Measurements from ENCODE around the gene FBXO46.

Gene FBXO46

DNA sequence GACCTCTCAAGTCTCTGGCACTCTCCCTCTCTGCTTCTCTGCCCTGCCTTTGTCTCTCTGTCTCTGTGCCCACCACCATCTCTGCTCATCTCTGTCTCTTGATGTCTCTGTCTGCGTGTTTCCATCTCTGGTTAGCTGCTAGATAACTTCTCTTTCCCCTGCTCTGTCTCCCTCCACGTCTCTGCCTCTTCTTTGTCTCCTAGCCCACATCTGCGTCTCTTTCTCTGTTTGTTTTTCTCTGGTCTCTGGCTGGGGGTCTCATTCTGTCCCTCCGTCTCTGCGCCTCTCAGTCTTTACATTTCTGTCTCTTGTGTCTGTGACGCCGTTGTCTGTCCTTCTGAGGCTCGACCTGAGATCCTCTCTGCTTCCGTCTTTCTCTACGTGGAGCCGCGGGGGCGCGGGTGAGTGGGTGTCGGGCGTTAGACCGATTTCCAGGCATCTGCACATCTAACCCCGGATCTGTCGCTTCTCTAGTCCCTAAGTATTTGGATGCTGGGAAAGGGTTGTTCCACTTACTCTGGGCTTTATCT, 62.3 kb downstream of the FBXO46 start (continued):
- TF ChIP-seq ZNF221 (tag by site-specific recombination; IDR thresholded peaks at IDR 0.05; ENCODE audit: borderline replicate concordance) (no peak), OSR2 (tag by site-specific recombination; IDR thresholded peaks at IDR 0.05) (no peak), BCL11A (tag by site-specific recombination; IDR thresholded peaks at IDR 0.05; ENCODE audit: low read depth) (no peak; the same call in 1 of the 2 replicates), ZNF16 (tag by site-specific recombination; IDR thresholded peaks at IDR 0.05; ENCODE audit: low read depth) (no peak), ZNF211 (tag by site-specific recombination; IDR thresholded peaks at IDR 0.05; ENCODE audit: low read depth) (no peak), ZNF529 (tag by site-specific recombination; IDR thresholded peaks at IDR 0.05; ENCODE audit: insufficient replicate concordance) (no peak), ZNF600 (tag by site-specific recombination; IDR thresholded peaks at IDR 0.05) (no peak), TRIM28 (IDR thresholded peaks at IDR 0.05; ENCODE audit: borderline replicate concordance, low read length) (no peak), ZNF366 (tag by site-specific recombination; conservative IDR thresholded peaks at IDR 0.05) (peak; percentile 88), ZEB2 (tag by site-specific recombination; IDR thresholded peaks at IDR 0.05) (no peak), ZNF23 (tag by site-specific recombination; IDR thresholded peaks at IDR 0.05; ENCODE audit: borderline replicate concordance) (no peak), ZNF223 (tag by site-specific recombination; IDR thresholded peaks at IDR 0.05) (no peak), ZFP3 (tag by site-specific recombination; IDR thresholded peaks at IDR 0.05; ENCODE audit: low read depth) (no peak), ZNF571 (tag by site-specific recombination; IDR thresholded peaks at IDR 0.05) (no peak), ZNF777 (tag by site-specific recombination; IDR thresholded peaks at IDR 0.05; ENCODE audit: borderline replicate concordance) (peak; percentile 77; the same call in 1 of the 2 replicates), ZNF623 (tag by site-specific recombination; IDR thresholded peaks at IDR 0.05) (no peak), HOXA7 (CRISPR knock-in tag; IDR thresholded peaks at IDR 0.05; ENCODE audit: borderline replicate concordance) (no peak), ZFP41 (tag by site-specific recombination; IDR thresholded peaks at IDR 0.05; ENCODE audit: borderline replicate concordance) (no peak)
- TF ChIP-seq, protein P1, sequence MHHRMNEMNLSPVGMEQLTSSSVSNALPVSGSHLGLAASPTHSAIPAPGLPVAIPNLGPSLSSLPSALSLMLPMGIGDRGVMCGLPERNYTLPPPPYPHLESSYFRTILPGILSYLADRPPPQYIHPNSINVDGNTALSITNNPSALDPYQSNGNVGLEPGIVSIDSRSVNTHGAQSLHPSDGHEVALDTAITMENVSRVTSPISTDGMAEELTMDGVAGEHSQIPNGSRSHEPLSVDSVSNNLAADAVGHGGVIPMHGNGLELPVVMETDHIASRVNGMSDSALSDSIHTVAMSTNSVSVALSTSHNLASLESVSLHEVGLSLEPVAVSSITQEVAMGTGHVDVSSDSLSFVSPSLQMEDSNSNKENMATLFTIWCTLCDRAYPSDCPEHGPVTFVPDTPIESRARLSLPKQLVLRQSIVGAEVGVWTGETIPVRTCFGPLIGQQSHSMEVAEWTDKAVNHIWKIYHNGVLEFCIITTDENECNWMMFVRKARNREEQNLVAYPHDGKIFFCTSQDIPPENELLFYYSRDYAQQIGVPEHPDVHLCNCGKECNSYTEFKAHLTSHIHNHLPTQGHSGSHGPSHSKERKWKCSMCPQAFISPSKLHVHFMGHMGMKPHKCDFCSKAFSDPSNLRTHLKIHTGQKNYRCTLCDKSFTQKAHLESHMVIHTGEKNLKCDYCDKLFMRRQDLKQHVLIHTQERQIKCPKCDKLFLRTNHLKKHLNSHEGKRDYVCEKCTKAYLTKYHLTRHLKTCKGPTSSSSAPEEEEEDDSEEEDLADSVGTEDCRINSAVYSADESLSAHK (tag by site-specific recombination; IDR thresholded peaks at IDR 0.05): no peak
- TF ChIP-seq, protein P2, sequence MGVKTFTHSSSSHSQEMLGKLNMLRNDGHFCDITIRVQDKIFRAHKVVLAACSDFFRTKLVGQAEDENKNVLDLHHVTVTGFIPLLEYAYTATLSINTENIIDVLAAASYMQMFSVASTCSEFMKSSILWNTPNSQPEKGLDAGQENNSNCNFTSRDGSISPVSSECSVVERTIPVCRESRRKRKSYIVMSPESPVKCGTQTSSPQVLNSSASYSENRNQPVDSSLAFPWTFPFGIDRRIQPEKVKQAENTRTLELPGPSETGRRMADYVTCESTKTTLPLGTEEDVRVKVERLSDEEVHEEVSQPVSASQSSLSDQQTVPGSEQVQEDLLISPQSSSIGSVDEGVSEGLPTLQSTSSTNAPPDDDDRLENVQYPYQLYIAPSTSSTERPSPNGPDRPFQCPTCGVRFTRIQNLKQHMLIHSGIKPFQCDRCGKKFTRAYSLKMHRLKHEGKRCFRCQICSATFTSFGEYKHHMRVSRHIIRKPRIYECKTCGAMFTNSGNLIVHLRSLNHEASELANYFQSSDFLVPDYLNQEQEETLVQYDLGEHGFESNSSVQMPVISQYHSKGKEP (tag by site-specific recombination; IDR thresholded peaks at IDR 0.05): no peak
- TF ChIP-seq, protein P3, sequence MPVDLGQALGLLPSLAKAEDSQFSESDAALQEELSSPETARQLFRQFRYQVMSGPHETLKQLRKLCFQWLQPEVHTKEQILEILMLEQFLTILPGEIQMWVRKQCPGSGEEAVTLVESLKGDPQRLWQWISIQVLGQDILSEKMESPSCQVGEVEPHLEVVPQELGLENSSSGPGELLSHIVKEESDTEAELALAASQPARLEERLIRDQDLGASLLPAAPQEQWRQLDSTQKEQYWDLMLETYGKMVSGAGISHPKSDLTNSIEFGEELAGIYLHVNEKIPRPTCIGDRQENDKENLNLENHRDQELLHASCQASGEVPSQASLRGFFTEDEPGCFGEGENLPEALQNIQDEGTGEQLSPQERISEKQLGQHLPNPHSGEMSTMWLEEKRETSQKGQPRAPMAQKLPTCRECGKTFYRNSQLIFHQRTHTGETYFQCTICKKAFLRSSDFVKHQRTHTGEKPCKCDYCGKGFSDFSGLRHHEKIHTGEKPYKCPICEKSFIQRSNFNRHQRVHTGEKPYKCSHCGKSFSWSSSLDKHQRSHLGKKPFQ (tag by site-specific recombination; IDR thresholded peaks at IDR 0.05): no peak
- TF ChIP-seq, protein P4, sequence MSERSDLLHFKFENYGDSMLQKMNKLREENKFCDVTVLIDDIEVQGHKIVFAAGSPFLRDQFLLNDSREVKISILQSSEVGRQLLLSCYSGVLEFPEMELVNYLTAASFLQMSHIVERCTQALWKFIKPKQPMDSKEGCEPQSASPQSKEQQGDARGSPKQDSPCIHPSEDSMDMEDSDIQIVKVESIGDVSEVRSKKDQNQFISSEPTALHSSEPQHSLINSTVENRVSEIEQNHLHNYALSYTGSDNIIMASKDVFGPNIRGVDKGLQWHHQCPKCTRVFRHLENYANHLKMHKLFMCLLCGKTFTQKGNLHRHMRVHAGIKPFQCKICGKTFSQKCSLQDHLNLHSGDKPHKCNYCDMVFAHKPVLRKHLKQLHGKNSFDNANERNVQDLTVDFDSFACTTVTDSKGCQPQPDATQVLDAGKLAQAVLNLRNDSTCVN (tag by site-specific recombination; optimal IDR thresholded peaks at IDR 0.05): no peak
- TF ChIP-seq, protein P5, sequence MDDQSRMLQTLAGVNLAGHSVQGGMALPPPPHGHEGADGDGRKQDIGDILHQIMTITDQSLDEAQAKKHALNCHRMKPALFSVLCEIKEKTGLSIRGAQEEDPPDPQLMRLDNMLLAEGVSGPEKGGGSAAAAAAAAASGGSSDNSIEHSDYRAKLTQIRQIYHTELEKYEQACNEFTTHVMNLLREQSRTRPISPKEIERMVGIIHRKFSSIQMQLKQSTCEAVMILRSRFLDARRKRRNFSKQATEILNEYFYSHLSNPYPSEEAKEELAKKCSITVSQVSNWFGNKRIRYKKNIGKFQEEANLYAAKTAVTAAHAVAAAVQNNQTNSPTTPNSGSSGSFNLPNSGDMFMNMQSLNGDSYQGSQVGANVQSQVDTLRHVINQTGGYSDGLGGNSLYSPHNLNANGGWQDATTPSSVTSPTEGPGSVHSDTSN (CRISPR knock-in tag; IDR thresholded peaks at IDR 0.05): no peak
- TF ChIP-seq, protein P6, sequence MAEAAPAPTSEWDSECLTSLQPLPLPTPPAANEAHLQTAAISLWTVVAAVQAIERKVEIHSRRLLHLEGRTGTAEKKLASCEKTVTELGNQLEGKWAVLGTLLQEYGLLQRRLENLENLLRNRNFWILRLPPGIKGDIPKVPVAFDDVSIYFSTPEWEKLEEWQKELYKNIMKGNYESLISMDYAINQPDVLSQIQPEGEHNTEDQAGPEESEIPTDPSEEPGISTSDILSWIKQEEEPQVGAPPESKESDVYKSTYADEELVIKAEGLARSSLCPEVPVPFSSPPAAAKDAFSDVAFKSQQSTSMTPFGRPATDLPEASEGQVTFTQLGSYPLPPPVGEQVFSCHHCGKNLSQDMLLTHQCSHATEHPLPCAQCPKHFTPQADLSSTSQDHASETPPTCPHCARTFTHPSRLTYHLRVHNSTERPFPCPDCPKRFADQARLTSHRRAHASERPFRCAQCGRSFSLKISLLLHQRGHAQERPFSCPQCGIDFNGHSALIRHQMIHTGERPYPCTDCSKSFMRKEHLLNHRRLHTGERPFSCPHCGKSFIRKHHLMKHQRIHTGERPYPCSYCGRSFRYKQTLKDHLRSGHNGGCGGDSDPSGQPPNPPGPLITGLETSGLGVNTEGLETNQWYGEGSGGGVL (tag by site-specific recombination; IDR thresholded peaks at IDR 0.05): no peak; the same call in 1 of the 2 replicates
- TF ChIP-seq, protein P7, sequence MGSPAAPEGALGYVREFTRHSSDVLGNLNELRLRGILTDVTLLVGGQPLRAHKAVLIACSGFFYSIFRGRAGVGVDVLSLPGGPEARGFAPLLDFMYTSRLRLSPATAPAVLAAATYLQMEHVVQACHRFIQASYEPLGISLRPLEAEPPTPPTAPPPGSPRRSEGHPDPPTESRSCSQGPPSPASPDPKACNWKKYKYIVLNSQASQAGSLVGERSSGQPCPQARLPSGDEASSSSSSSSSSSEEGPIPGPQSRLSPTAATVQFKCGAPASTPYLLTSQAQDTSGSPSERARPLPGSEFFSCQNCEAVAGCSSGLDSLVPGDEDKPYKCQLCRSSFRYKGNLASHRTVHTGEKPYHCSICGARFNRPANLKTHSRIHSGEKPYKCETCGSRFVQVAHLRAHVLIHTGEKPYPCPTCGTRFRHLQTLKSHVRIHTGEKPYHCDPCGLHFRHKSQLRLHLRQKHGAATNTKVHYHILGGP (tag by site-specific recombination; IDR thresholded peaks at IDR 0.05): no peak
- TF ChIP-seq, protein P8, sequence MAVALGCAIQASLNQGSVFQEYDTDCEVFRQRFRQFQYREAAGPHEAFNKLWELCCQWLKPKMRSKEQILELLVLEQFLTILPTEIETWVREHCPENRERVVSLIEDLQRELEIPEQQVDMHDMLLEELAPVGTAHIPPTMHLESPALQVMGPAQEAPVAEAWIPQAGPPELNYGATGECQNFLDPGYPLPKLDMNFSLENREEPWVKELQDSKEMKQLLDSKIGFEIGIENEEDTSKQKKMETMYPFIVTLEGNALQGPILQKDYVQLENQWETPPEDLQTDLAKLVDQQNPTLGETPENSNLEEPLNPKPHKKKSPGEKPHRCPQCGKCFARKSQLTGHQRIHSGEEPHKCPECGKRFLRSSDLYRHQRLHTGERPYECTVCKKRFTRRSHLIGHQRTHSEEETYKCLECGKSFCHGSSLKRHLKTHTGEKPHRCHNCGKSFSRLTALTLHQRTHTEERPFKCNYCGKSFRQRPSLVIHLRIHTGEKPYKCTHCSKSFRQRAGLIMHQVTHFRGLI (tag by site-specific recombination; IDR thresholded peaks at IDR 0.05): no peak

All from HEK293 (cell line).